Lower leg skin (tissue), 3 donors: Measurements from ENCODE around the gene PPM1M.

Source experiments
- POLR2A ChIP-seq, 2 donors: fragments of 450-650 bp; IDR thresholded peaks; one replicate each; pipeline ENCODE4 v1.6.1; 2016 to 2017; ENCODE audit warnings: antibody characterized with exemption in 2 of 2, mild to moderate bottlenecking in 1 of 2, moderate library complexity in 1 of 2
- TF ChIP-seq, protein P1 (sequence below), 3 donors: fragments of 450-650 bp; IDR thresholded peaks; one replicate each; pipeline ENCODE4 v1.5.1; 2016; ENCODE audit warnings: antibody characterized with exemption in 3 of 3, mild to moderate bottlenecking in 3 of 3, moderate library complexity in 2 of 3

DNA sequence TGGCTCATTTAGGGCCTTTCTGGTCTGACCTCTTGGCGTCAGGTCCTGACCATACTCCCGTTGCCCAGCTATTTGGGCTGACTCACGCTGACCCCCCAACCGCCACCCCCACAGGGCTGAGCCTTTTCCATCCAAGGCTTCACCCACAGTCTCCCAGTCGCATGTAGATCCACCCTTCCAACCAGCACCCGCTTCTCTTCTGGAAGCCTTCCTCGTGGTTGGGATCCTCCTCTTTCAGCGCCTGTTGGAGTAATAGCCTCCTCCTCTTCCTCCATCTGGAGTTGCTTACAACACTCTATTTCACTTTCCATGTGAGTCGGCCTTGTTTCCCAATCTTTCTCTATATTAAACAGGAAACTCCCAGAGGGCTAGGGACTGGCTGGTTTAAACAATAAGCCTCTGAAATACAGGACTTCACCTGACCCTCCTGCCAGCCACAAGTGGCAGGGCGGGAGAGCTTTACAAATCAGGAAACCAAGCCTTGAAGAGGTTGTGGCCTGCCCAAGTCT, 49.7 kb upstream of the PPM1M start:
- TF ChIP-seq, protein P1, sequence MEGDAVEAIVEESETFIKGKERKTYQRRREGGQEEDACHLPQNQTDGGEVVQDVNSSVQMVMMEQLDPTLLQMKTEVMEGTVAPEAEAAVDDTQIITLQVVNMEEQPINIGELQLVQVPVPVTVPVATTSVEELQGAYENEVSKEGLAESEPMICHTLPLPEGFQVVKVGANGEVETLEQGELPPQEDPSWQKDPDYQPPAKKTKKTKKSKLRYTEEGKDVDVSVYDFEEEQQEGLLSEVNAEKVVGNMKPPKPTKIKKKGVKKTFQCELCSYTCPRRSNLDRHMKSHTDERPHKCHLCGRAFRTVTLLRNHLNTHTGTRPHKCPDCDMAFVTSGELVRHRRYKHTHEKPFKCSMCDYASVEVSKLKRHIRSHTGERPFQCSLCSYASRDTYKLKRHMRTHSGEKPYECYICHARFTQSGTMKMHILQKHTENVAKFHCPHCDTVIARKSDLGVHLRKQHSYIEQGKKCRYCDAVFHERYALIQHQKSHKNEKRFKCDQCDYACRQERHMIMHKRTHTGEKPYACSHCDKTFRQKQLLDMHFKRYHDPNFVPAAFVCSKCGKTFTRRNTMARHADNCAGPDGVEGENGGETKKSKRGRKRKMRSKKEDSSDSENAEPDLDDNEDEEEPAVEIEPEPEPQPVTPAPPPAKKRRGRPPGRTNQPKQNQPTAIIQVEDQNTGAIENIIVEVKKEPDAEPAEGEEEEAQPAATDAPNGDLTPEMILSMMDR (IDR thresholded peaks at IDR 0.05) = no peak
- no peak for TF ChIP-seq POLR2A (IDR thresholded peaks at IDR 0.05)
